ENCODE results near the gene MSGN1. TPM values are rescaled to one million over a fixed set of nuclear protein-coding genes. Genes with fewer than 3 reads are reported as not detected.
"Not testable (repeated sequence)": the region's sequence is repeated elsewhere in the genome, so short reads cannot be mapped to it uniquely, and the experiment has no call there.

Gene MSGN1
- total and polyA plus RNA-seq, 3 donors from 2014 or later, result not detected

GRCh38 chr2:17822445-17823117 is 6.3 kb downstream of the MSGN1 start:
- no peak for DNase-seq
- Histone ChIP-seq H3K36me3 (ENCODE audit: low read depth, missing control alignments) (no peaks in the 10 kb centered on the region), H3K4me3 (no peak overlapping the region), H3K27ac (peak overlapping the region; percentile 64 to 69), H3K27me3 (no peaks in the 10 kb centered on the region), H3K9me3 (no peaks in the 10 kb centered on the region), H3K4me1 (peaks cover 19% of the 10 kb centered on the region)
- WGBS, 2 donors, result 37 to 56% methylated on average over 4 of the region's 4 CpGs
- TF ChIP-seq POLR2A (IDR thresholded peaks at IDR 0.05), result no peak
- no peak for TF ChIP-seq CTCF (IDR thresholded peaks at IDR 0.05)
- intact Hi-C loops (cut with DNase I; ENCODE audit: low total_unique reads), result no loop called here

DNA sequence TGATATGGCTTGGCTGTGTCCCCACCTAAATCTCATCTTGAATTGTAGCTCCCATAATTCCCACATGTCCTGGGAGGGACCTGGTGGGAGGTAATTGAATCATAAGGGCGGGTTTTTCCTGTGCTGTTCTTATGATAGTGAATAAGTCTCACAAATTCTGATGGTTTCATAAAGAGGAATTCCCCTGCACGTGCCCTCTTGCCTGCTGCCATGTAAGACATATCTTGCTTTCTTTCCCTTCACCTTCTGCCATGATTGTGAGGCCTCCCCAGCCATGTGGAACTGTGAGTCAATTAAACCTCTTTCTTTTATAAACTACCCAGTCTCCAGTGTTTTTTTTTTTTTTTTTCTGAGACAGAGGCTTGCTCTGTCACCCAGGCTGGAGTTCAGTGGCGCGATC is 7.4 kb downstream of the MSGN1 start:
- DNase-seq; H3K4me3 ChIP-seq; H3K9me3 ChIP-seq; H3K36me3 ChIP-seq (ENCODE audit: low read depth, missing control alignments); intact Hi-C loops (cut with DNase I; ENCODE audit: low total_unique reads); H3K27me3 ChIP-seq: not testable (repeated sequence)
- WGBS, 2 donors, result 62 to 80% methylated on average over 4 of the region's 4 CpGs
- peaks cover 19% of the 10 kb centered on the region for H3K4me1 ChIP-seq
- peak overlapping the region in 1 of 2 donors; percentile 69 for H3K27ac ChIP-seq

DNA sequence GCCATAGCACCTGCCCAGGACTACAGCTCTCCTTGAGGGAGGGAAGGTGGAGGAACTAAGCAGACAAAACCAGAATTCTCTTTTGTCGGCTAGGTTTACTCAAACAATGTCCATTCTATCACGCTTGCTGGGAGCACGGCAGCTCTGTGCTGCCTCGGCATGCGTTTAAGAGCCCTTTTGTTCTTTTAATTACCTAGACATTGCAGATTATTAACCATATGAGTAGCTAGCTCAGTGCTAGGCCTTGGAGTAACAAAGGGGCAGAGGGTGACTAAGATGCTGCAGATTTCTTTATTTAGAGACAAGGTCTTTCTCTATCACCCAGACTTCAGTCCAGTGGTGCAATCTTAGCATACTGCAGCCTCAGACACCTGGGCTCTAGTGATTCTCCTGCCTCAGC is 11.1 kb downstream of the MSGN1 start:
- WGBS, 2 donors, result 68 to 74% methylated on average over 5 of the region's 5 CpGs
- DNase-seq, result no peak
- TF ChIP-seq CTCF (IDR thresholded peaks at IDR 0.05) (no peak), POLR2A (IDR thresholded peaks at IDR 0.05) (no peak)
- H3K9me3 ChIP-seq, result no peaks in the 10 kb centered on the region
- H3K4me1 ChIP-seq, result peaks cover 10% of the 10 kb centered on the region
- H3K27me3 ChIP-seq, result no peaks in the 10 kb centered on the region
- intact Hi-C loops (cut with DNase I; ENCODE audit: low total_unique reads), result no loop called here
- peak overlapping the region in 1 of 2 donors; percentile 59 for H3K27ac ChIP-seq
- H3K36me3 ChIP-seq (ENCODE audit: low read depth, missing control alignments), result no peaks in the 10 kb centered on the region
- no peak overlapping the region for H3K4me3 ChIP-seq

- 64 to 76% methylated on average over 2 of the region's 2 CpGs for WGBS, 2 donors
- H3K4me3 ChIP-seq, result no peak overlapping the region
- no peaks in the 10 kb centered on the region for H3K9me3 ChIP-seq
- H3K27ac ChIP-seq, result peak overlapping the region; percentile 15 to 21
- no peaks in the 10 kb centered on the region for H3K27me3 ChIP-seq
- DNase-seq, result peak; percentile 60
- no peaks in the 10 kb centered on the region for H3K36me3 ChIP-seq (ENCODE audit: low read depth, missing control alignments)
- intact Hi-C loops (cut with DNase I; ENCODE audit: low total_unique reads), result no loop called here
- TF ChIP-seq POLR2A (IDR thresholded peaks at IDR 0.05) (no peak), CTCF (IDR thresholded peaks at IDR 0.05) (no peak)
- H3K4me1 ChIP-seq, result peaks cover 5% of the 10 kb centered on the region
Observed at GRCh38 chr2:17827785-17828184, 11.5 kb downstream of the MSGN1 start.

- no peaks in the 10 kb centered on the region for H3K36me3 ChIP-seq (ENCODE audit: low read depth, missing control alignments)
- H3K27me3 ChIP-seq, result no peaks in the 10 kb centered on the region
- peak; percentile 83 to 84 (median 84) for TF ChIP-seq CTCF (IDR thresholded peaks at IDR 0.05)
- TF ChIP-seq POLR2A (IDR thresholded peaks at IDR 0.05), result no peak
- H3K4me3 ChIP-seq, result peak overlapping the region in 1 of 2 donors; percentile 18
- no peaks in the 10 kb centered on the region for H3K9me3 ChIP-seq
- intact Hi-C loops (cut with DNase I; ENCODE audit: low total_unique reads), result no loop called here
- no peak overlapping the region for H3K27ac ChIP-seq
- peak; percentile 93 for DNase-seq
- WGBS, 2 donors, result 11 to 14% methylated on average over 25 to 37 of the region's 37 CpGs
- H3K4me1 ChIP-seq, result peaks cover 4% of the 10 kb centered on the region
Observed at GRCh38 chr2:17830053-17831034, 14.1 kb downstream of the MSGN1 start.

Measured in testis (tissue), 3 donors.